Measurements from ENCODE around the gene SAP25.

Gene SAP25

GRCh38 chr7:100595188-100595587 is 21.5 kb upstream of the SAP25 start:
- DNase-seq (ENCODE audit: low read depth): no peak

- no peak for DNase-seq (ENCODE audit: low read depth)
Observed at GRCh38 chr7:100591596-100591995, 17.9 kb upstream of the SAP25 start.

GRCh38 chr7:100590077-100590737 is 16.5 kb upstream of the SAP25 start:
- DNase-seq (ENCODE audit: low read depth): no peak

- no peak for DNase-seq (ENCODE audit: low read depth)
Observed at GRCh38 chr7:100589341-100589947, 15.7 kb upstream of the SAP25 start.

GRCh38 chr7:100588438-100588837 is 14.7 kb upstream of the SAP25 start:
- DNase-seq (ENCODE audit: low read depth): no peak

GRCh38 chr7:100586266-100587025 is 12.7 kb upstream of the SAP25 start, which contains the start of gene FBXO24:
FBXO24 (plus strand) TSS chr7:100586328; CDS start chr7:100586626, 298 bp downstream.
- DNase-seq (ENCODE audit: low read depth): peak; percentile 100

- no peak for DNase-seq (ENCODE audit: low read depth)
Observed at GRCh38 chr7:100585511-100586265, 12.0 kb upstream of the SAP25 start, which contains the start of gene LRCH4. LRCH4 (minus strand) TSS chr7:100586129; CDS start chr7:100586100, 29 bp downstream.

- DNase-seq (ENCODE audit: low read depth): peak; percentile 73
Observed at GRCh38 chr7:100584683-100585510, 11.2 kb upstream of the SAP25 start.

- no peak for DNase-seq (ENCODE audit: low read depth)
Observed at GRCh38 chr7:100584054-100584682, 10.5 kb upstream of the SAP25 start.

- no peak for DNase-seq (ENCODE audit: low read depth)
Observed at GRCh38 chr7:100583132-100584053, 9.7 kb upstream of the SAP25 start.

- no peak for DNase-seq (ENCODE audit: low read depth)
Observed at GRCh38 chr7:100582650-100583049, 8.9 kb upstream of the SAP25 start.

- no peak for DNase-seq (ENCODE audit: low read depth)
Observed at GRCh38 chr7:100582041-100582579, 8.4 kb upstream of the SAP25 start.

- no peak for DNase-seq (ENCODE audit: low read depth)
Observed at GRCh38 chr7:100580466-100581283, 7.0 kb upstream of the SAP25 start.

GRCh38 chr7:100578246-100579183 is 4.8 kb upstream of the SAP25 start:
- DNase-seq (ENCODE audit: low read depth): no peak

GRCh38 chr7:100577507-100577906 is 3.8 kb upstream of the SAP25 start:
- no peak for DNase-seq (ENCODE audit: low read depth)

- DNase-seq (ENCODE audit: low read depth): no peak
Observed at GRCh38 chr7:100577103-100577502, 3.4 kb upstream of the SAP25 start.

GRCh38 chr7:100576384-100576993 is 2.8 kb upstream of the SAP25 start:
- DNase-seq (ENCODE audit: low read depth): no peak
